Erythroblast (primary cell): Measurements from ENCODE around the gene CYB5RL.

Source experiments
- GATA1 ChIP-seq: IDR thresholded peaks from 2 replicates; pipeline ENCODE4 v1.6.1; 2011; ENCODE audit warnings: low read depth, mild to moderate bottlenecking, control low read depth, low read length, moderate library complexity
- POLR2A ChIP-seq: IDR thresholded peaks from 2 replicates; pipeline ENCODE4 v1.6.1; 2011; ENCODE audit warnings: mild to moderate bottlenecking, low read length

DNA sequence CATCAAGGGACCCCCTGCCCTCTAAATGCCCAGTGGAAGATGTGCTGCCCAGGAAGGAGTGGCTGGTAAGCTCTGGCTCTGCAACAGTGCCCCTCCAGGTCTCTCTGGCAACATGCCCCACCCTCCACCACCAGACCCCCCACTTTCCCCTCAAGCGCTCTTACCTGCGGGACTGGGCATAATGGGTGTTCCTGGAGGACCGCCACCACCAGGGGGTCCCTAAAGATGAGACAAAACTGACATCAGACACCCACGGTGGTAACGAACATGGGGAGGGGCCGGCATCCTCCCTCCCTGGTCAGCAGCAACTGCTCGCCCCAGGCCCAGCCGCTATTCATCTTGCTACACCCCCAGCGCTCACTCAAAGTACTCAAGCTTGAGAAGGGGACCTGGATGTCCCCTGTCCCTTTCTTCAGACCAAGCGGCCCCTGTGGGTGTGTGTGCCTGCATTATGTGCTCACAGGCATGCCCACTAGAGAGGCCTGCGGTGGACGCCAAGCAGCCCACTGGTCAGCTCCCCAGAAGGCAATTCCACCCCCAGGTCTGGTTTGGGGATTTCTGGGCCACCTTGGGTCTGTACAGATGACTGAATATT lies 41.0 kb upstream of the CYB5RL start:
- TF ChIP-seq POLR2A (no peak), GATA1 (no peak)
